Right cardiac atrium (tissue), 5 donors: ENCODE measurements around the gene PRKAB2. TPM values are rescaled to one million over a fixed set of nuclear protein-coding genes. Genes with fewer than 3 reads are reported as not detected.
"Not testable (repeated sequence)": the region's sequence is repeated elsewhere in the genome, so short reads cannot be mapped to it uniquely, and the experiment has no call there.

Source experiments
- ATAC-seq, 2 donors: fragments of 200-7000 bp; cut with Tn5 transposase; one replicate each; pipeline versions ENCODE4 v1.8.0 to v1.9.1; 2020; ENCODE audit warnings: moderate library complexity in 2 of 2, mild to moderate bottlenecking in 1 of 2
- DNase-seq, 3 donors: peaks; one replicate each; pipeline ENCODE4 v3.0.0-alpha.2; 2020
- H3K27ac ChIP-seq: one replicate; pipeline ENCODE4 v1.5.1; 2013; ENCODE audit warnings: mild to moderate bottlenecking, low read length, control low read depth, moderate library complexity
- H3K27me3 ChIP-seq: one replicate; pipeline ENCODE4 v1.6.1; 2013; ENCODE audit not compliant: control insufficient read depth, insufficient read depth
- H3K4me1 ChIP-seq: one replicate; pipeline ENCODE4 v1.6.1; 2013; ENCODE audit warnings: low read length; ENCODE audit not compliant: control insufficient read depth, insufficient read depth
- H3K4me3 ChIP-seq: one replicate; pipeline ENCODE4 v1.5.1; 2013; ENCODE audit warnings: low read length, control low read depth
- H3K9me3 ChIP-seq: one replicate; pipeline ENCODE4 v1.6.1; 2013; ENCODE audit warnings: low read length; ENCODE audit not compliant: control insufficient read depth
- WGBS: extraction: QIAGEN DNeasy Blood & Tissue Kit; methylation state at CpG from one replicate; pipeline ENCODE4 v1.1.7; 2013; 5-methylcytosine and 5-hydroxymethylcytosine counted together
- intact Hi-C, 4 donors: fragments of 100-400 bp; cut with DNase I; formaldehyde crosslinking; loops; one replicate each; pipeline versions ENCODE4 v1.11.0 to v1.14.0; 2022 to 2023
- polyA plus RNA-seq: library from polyadenylated mRNA; stranded (reverse); fragments of 200-250 nt; gene quantifications from one replicate; pipeline ENCODE4 v1.2.3, GENCODE V29; 2013
- total RNA-seq, 4 donors: library from RNA; stranded (reverse); fragmentation: NEBNext Ultra II Directional; extraction: Animal tissue kit (Norgen Biotek cat#: 25700); gene quantifications; one replicate each; pipeline ENCODE4 v1.2.1, GENCODE V29; 2021
- donor health status: healthy with polysubstance abuse.
- donor health status: DM: no; HTN: yes; CAD: no.
- donor health status: DM: no; HTN: no; CAD: no.
- donor health status: DM: no; HTN: yes; CAD: no; lungs with severe emphysema.
- donor health status: DM: yes; HTN: yes; CAD: no.

The PRKAB2 gene
- total and polyA plus RNA-seq, 5 donors: 8.3 to 39.0 (median 23.1) TPM

DNA sequence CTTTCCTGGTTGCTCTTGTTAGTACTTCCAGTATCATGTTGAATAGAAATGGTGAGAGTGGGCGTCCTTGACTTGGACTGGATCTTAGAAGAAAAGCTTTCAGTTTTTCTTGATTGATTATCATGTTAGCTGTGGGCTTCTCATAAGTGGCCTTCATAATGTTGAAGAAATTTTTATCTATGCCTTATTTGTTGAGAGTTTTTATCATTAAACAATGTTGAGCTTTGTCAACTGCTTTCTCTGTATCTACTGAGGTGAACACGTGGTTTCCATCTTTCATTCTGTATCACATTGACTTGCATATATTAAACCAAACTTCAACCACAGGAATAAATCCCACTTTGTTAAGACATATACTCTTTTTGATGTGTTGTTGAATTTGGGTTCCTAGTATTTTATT, 29.4 kb downstream of the PRKAB2 start:
- no peak for DNase-seq
- 78% methylated on average over 2 of the region's 2 CpGs for WGBS

DNA sequence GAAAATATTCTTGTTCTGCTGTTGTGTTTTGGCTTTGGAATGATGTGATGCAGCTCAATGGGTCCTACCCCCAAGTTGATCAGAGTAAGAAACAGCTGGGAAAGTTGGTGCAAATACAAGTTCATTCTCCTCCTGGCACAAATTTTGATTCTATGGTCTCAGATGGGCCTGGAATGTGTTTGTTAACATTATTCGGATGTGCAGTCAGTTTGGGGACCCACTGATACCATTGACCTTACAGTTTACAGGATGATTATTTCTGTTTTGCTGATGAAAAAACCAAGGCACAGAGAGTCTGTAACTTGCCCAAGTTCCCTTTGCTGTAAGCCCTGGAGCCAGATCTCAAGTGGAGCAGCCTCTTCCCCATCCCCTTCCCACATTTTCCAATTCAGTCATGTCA, 41.5 kb downstream of the PRKAB2 start:
- ATAC-seq, H3K27ac ChIP-seq, intact Hi-C loops, DNase-seq, H3K27me3 ChIP-seq, H3K4me3 ChIP-seq, H3K9me3 ChIP-seq, H3K4me1 ChIP-seq: not testable (repeated sequence)
- 77% methylated on average over 1 of the region's 1 CpG for WGBS

More for the DNA sequence above, 29.4 kb downstream of the PRKAB2 start:
- Histone ChIP-seq H3K4me3 (no peak overlapping the region), H3K9me3 (no peaks in the 10 kb centered on the region), H3K27me3 (no peaks in the 10 kb centered on the region), H3K4me1 (no peaks in the 10 kb centered on the region), H3K27ac (no peak overlapping the region)
- intact Hi-C loops: no loop called here
- no peak for ATAC-seq

DNA sequence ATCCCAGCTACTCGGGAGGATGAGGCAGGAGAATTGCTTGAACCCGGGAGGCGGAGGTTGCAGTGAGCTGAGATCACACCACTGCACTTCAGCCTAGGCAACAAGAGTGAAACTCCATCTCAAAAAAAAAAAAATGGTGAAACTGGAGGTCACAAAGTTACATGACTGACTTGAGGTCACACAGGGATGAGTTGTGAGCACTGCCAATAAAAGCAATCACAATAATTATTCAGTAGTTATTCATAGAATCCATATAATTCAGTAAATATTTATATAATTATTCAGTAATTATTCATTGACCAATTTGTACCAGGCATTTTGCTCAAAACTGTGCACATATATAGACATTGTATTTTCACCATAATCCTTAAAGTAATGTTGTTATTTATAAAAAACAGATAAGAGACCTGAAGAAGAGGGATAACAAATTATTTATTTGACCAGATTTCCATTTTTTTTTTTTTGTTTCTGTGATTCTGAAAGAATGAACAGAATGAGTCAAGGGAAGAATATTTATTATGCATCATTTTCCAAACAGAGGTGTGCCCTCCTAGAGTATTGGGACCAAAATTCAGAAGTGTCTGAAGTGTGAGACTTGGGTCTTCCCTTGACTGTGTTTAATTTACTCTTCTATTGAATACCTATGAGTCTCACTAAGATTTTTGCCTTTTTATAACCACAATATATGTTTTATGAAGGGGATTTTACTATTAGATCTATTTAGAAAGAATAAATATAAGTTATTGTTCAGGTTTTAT, 43.0 kb downstream of the PRKAB2 start:
- Histone ChIP-seq H3K4me1 (no peaks in the 10 kb centered on the region), H3K27me3 (no peaks in the 10 kb centered on the region), H3K27ac (no peak overlapping the region), H3K4me3 (no peak overlapping the region), H3K9me3 (no peaks in the 10 kb centered on the region)
- intact Hi-C loops: no loop called here
- DNase-seq (no peak), ATAC-seq (no peak)
- 91% methylated on average over 3 of the region's 3 CpGs for WGBS

DNA sequence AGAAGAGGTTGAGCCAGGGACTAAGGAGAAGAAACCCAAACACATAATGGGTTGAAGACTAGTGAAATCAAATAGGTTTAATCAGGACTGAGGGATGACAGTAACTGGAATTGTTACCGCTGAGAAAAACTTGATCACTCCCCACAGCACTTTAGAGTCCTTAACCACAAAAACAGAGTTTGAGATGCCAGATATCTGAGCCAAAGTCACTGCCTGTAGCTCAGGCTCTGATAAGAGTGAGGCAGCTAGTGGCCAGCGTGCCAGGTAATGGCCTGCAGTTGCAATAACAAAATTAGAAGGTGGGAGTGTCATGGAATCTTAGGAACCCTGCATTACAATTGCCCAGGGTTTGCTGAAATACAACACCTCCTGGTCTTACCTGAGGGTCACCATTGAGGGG, 48.0 kb downstream of the PRKAB2 start:
- ATAC-seq (no peak), DNase-seq (no peak)
- Histone ChIP-seq H3K27ac (no peak overlapping the region), H3K4me3 (no peak overlapping the region), H3K4me1 (no peaks in the 10 kb centered on the region), H3K27me3 (no peaks in the 10 kb centered on the region), H3K9me3 (no peaks in the 10 kb centered on the region)
- intact Hi-C loops: no loop called here
- WGBS: 53% methylated on average over 2 of the region's 2 CpGs

DNA sequence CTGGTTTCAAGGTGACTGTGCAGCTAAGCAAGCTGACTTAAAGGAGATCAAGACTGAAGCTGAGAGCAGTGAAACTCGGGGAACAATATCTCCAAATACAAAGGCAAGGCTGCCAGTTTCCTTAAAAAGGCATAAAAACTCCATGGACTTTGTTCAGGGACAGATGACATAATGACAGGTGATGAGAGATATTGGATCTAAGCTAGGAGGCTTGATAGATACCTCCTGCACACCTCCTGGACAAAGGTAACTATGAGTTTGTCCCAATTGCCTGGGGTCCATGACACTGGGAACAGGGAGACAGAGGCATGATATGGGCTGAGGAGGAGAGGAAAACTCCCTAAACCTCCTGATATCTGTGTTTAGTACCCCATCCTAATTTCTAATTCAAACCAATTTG, 55.2 kb downstream of the PRKAB2 start:
- Histone ChIP-seq H3K27ac (no peak overlapping the region), H3K4me3 (no peak overlapping the region), H3K4me1 (no peaks in the 10 kb centered on the region), H3K9me3 (no peaks in the 10 kb centered on the region), H3K27me3 (no peaks in the 10 kb centered on the region)
- ATAC-seq: no peak
- intact Hi-C loops: no loop called here
- no peak for DNase-seq
- WGBS: 65% methylated on average over 1 of the region's 1 CpG

DNA sequence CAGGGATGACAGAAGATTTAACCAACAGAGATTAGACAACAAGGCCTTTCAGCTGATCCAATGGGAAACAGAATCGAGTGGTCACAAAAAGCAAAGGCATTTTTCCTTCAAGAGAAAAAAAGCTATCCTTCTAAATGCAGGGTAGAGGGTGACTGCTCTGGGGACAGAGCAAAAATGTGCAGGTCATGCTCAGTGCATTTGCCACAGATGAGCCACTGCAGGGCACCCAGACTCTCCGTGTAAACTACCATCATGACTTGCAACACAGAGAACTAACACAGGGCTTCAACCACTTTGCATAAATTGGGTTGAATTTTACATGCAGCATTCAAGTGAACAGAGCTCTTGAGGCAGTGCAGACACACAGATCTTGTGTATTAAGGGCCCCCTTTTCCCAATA, 56.8 kb downstream of the PRKAB2 start:
- ATAC-seq: no peak
- no peak for DNase-seq

DNA sequence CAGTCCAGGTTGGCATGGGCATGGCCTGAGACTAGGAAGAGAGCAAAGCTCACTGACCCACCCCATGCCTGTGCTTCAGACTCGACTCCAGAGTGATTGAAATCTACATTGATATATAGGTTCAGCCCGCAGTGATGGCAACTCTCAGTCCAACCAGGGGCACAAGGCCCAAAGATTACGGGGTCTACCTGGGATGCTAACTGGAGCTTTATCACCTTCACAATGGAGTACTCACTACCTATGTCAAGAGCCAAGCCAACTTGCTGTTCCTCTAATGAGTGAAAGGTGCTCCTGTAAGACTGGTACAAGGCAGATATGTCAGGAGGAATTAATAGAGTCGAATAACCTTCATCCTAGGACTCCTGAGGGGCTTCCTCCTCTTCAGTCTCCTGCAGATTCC, 57.2 kb downstream of the PRKAB2 start:
- H3K27ac ChIP-seq, DNase-seq, ATAC-seq, H3K9me3 ChIP-seq, intact Hi-C loops, H3K4me1 ChIP-seq, H3K27me3 ChIP-seq, H3K4me3 ChIP-seq: not testable (repeated sequence)
- WGBS: 75% methylated on average over 4 of the region's 4 CpGs

More for the DNA sequence above, 56.8 kb downstream of the PRKAB2 start:
- intact Hi-C loops: no loop called here
- 65% methylated on average over 2 of the region's 2 CpGs for whole genome bisulfite sequencing
- H3K27me3 ChIP-seq: no peaks in the 10 kb centered on the region
- no peak overlapping the region for H3K27ac ChIP-seq
- no peaks in the 10 kb centered on the region for H3K4me1 ChIP-seq
- no peak overlapping the region for H3K4me3 ChIP-seq
- H3K9me3 ChIP-seq: no peaks in the 10 kb centered on the region

DNA sequence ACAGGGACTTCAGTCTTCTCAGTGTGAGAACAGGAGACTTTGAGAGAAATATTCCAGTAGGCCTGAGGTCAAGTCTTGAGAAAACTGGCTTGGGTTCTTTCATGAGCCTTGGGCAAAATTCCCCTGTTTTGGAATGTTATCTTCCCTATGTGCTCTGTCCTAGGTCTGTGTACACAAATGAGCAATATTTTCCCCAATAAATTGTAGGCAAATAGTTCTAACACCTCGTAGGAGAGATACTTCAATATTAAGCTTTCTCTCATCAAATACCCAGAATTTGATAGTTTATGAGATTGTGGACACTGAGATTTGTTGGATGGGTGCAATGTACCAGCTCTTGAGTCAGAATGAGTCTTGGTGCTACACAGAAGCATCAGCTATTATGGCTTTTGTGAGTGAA, 57.9 kb downstream of the PRKAB2 start:
- H3K27me3 ChIP-seq, DNase-seq, H3K4me1 ChIP-seq, H3K27ac ChIP-seq, H3K4me3 ChIP-seq, ATAC-seq, H3K9me3 ChIP-seq, intact Hi-C loops: not testable (repeated sequence)
- WGBS: 68% methylated on average over 1 of the region's 1 CpG

DNA sequence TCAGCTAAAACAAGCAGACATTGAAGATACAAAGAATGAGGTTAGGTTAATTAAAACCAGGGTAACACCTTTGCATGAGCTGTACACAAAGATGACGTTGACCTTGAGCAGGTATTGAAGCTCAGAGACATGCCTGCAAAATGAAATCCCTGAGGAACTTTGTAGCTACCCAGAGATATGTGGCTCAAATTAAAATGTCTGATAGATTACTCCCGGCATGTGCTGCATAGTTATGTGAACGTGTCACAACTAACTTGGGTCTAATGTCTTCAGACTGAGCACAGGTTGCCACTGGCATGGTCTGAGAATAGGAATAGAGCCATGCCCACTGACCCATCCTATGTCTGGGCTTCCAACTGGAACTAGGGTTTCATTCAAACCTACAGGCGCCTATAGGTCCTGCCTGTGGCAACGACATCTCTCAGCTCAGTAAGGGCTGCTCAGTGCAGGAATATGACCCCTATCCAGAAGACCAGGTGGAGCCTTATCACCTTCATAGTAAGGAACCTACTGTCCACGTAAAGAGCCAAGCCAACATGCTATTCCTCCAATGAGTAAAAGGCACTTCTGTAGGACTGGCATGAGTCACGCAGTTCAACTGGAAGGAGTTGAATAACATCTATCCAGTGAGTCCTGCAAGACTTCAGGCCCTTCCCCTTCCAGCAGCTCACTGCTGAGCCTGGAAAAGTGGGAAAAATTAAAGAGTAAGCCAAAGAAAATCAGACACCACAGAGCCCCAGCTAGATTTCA, 60.7 kb downstream of the PRKAB2 start:
- Histone ChIP-seq H3K9me3 (no peaks in the 10 kb centered on the region), H3K27me3 (no peaks in the 10 kb centered on the region), H3K4me3 (no peak overlapping the region), H3K4me1 (no peaks in the 10 kb centered on the region), H3K27ac (no peak overlapping the region)
- intact Hi-C loops: no loop called here
- DNase-seq (no peak), ATAC-seq (no peak)
- 73% methylated on average over 7 of the region's 7 CpGs for WGBS

DNA sequence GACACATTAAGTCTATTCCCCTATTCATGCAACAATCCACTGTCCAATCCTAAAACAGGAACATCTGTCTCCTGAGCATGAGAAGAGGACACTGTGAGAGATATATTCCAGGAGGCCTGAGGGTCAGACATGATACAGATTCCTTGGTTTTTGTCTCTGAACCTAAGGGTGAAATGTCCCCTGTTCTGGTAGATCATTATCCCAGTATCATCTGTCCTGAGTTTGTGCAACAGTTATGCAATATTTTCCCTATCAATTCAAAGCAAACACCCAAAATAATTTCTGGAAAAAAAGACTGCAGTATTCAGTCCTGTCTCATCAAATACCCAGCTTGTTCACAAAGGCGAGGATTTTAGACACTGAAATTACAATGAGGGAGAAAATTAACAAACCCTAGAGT, 61.4 kb downstream of the PRKAB2 start:
- H3K4me3 ChIP-seq: no peak overlapping the region
- 79% methylated on average over 1 of the region's 1 CpG for WGBS
- H3K27ac ChIP-seq: no peak overlapping the region
- ATAC-seq (no peak), DNase-seq (no peak)
- H3K27me3 ChIP-seq: no peaks in the 10 kb centered on the region
- no peaks in the 10 kb centered on the region for H3K9me3 ChIP-seq
- intact Hi-C loops: no loop called here
- H3K4me1 ChIP-seq: no peaks in the 10 kb centered on the region

DNA sequence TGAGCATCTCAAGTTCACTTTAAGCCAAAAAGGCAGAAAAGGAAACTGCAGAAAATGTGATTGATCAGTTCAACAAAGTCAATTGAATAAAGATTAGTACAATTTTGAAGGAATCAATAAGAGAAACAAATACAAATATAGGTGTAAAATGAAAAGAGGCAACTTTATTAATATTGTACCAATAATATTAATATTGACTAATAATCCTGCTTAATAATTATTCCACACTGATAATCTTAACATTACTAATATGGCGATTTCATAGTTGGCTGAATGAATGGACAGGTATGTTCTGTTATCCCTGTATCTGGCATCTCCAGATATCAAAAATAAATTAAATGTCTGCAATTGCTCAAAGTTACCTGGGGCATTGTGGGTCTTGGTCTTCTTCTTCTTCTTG, 61.8 kb downstream of the PRKAB2 start:
- no peak for ATAC-seq

More for the DNA sequence above, 61.8 kb downstream of the PRKAB2 start:
- no peak for DNase-seq
- H3K4me1 ChIP-seq: no peaks in the 10 kb centered on the region
- intact Hi-C loops: no loop called here
- H3K27me3 ChIP-seq: no peaks in the 10 kb centered on the region
- H3K4me3 ChIP-seq: no peak overlapping the region
- WGBS: 92% methylated on average over 1 of the region's 1 CpG
- no peaks in the 10 kb centered on the region for H3K9me3 ChIP-seq
- H3K27ac ChIP-seq: no peak overlapping the region
